Stimulated activated naive B cell treated with anti-CD40 and anti-IgM and Interleukin-4, amounts not matched to agents 10 μg/mL and 1 μg/mL and 100 μg/mL, for 72 hours (primary cell): ENCODE results near the gene PRUNE2.
A peak's percentile ranks its signal among the peaks of the same experiment; 100 is the strongest.

Source experiments
- ATAC-seq, 2 donors: fragments of 150-1000 bp; cut with Tn5 transposase; replicated peaks; 2 replicates each; pipeline ENCODE4 v1.10.0; 2021; ENCODE audit warnings: moderate library complexity in 1 of 2
- DNase-seq: peaks from one replicate; pipeline ENCODE4 v3.0.0; 2021
- H3K27ac Mint-ChIP-seq: one replicate; pipeline ENCODE4 v1.8.0; 2022; ENCODE audit warnings: mild to moderate bottlenecking, mixed read lengths
- H3K27me3 Mint-ChIP-seq, 2 donors: one replicate each; pipeline ENCODE4 v1.8.0; 2022; ENCODE audit warnings: mixed read lengths in 2 of 2
- H3K36me3 Mint-ChIP-seq, 2 donors: one replicate each; pipeline ENCODE4 v1.8.0; 2022; ENCODE audit warnings: mixed read lengths in 2 of 2, mild to moderate bottlenecking in 1 of 2
- H3K4me1 Mint-ChIP-seq, 2 donors: one replicate each; pipeline ENCODE4 v1.8.0; 2022; ENCODE audit warnings: mixed read lengths in 2 of 2, mild to moderate bottlenecking in 1 of 2
- H3K4me3 Mint-ChIP-seq, 2 donors: one replicate each; pipeline ENCODE4 v1.8.0; 2022; ENCODE audit warnings: mild to moderate bottlenecking in 2 of 2, mixed read lengths in 2 of 2, moderate library complexity in 1 of 2
- H3K9me3 Mint-ChIP-seq, 2 donors: one replicate each; pipeline ENCODE4 v1.8.0; 2022; ENCODE audit warnings: mixed read lengths in 2 of 2, mild to moderate bottlenecking in 1 of 2

Gene PRUNE2

GRCh38 chr9:76570826-76571225 lies 335.1 kb downstream of the PRUNE2 start:
- ATAC-seq (peak; percentile 1 to 12), DNase-seq (no peak)
- Mint-ChIP-seq H3K9me3 (peaks cover 0 to 8% of the 10 kb centered on the region in 2 donors), H3K4me3 (peak overlapping the region in 1 of 2 donors; percentile 81), H3K27ac (peak overlapping the region; percentile 59), H3K36me3 (peaks cover 23 to 34% of the 10 kb centered on the region in 2 donors), H3K27me3 (peaks cover 0 to 5% of the 10 kb centered on the region in 2 donors), H3K4me1 (peaks cover 34 to 75% of the 10 kb centered on the region in 2 donors)

- H3K4me3 Mint-ChIP-seq, result no peak overlapping the region
- no peak overlapping the region for H3K27ac Mint-ChIP-seq
- DNase-seq (no peak), ATAC-seq (no peak)
- H3K4me1 Mint-ChIP-seq, result peaks cover 22 to 73% of the 10 kb centered on the region in 2 donors
- H3K9me3 Mint-ChIP-seq, result peaks cover 0 to 8% of the 10 kb centered on the region in 2 donors
- no peaks in the 10 kb centered on the region for H3K27me3 Mint-ChIP-seq
- peaks cover 21 to 25% of the 10 kb centered on the region in 2 donors for H3K36me3 Mint-ChIP-seq
Observed at GRCh38 chr9:76567086-76567485, 338.8 kb downstream of the PRUNE2 start.

- no peak for ATAC-seq
- Mint-ChIP-seq H3K36me3 (peaks cover 10 to 12% of the 10 kb centered on the region in 2 donors), H3K27ac (peak overlapping the region; percentile 3), H3K4me1 (peaks cover 34 to 87% of the 10 kb centered on the region in 2 donors), H3K9me3 (peaks cover 0 to 2% of the 10 kb centered on the region in 2 donors), H3K4me3 (no peak overlapping the region), H3K27me3 (no peaks in the 10 kb centered on the region)
- no peak for DNase-seq
Observed at GRCh38 chr9:76564297-76564696, 341.6 kb downstream of the PRUNE2 start.

GRCh38 chr9:76562511-76562911 lies 343.4 kb downstream of the PRUNE2 start:
- Mint-ChIP-seq H3K9me3 (peaks cover 4 to 6% of the 10 kb centered on the region in 2 donors), H3K27me3 (no peaks in the 10 kb centered on the region), H3K36me3 (peaks cover 10 to 16% of the 10 kb centered on the region in 2 donors), H3K4me3 (peak overlapping the region; percentile 52 to 61), H3K27ac (peak overlapping the region; percentile 79), H3K4me1 (peaks cover 37 to 84% of the 10 kb centered on the region in 2 donors)
- peak; percentile 86 to 88 for ATAC-seq
- DNase-seq, result no peak

DNA sequence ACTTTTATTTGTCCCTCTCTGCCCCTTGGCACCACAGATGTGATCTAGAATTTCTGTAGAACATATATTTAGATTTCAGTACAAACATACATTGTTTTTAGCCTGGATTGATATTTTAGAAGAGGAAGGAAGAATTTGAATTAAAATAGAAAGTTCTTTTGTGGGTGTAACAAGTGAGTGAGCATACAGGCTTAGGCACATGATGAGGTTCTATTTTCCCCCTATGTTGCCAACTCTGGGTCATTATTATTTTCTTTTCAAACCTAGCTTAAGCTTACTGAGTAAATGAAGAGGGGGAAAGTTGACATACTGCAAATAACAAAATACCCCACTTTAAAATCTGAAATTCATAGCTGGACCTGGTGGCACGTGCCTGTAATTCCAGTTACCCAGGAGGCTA lies 344.0 kb downstream of the PRUNE2 start:
- peak overlapping the region; percentile 52 to 61 for H3K4me3 Mint-ChIP-seq
- ATAC-seq (peak; percentile 70 to 81), DNase-seq (no peak)
- H3K36me3 Mint-ChIP-seq, result peaks cover 11 to 16% of the 10 kb centered on the region in 2 donors
- peak overlapping the region; percentile 84 for H3K27ac Mint-ChIP-seq
- no peaks in the 10 kb centered on the region for H3K27me3 Mint-ChIP-seq
- H3K4me1 Mint-ChIP-seq, result peaks cover 37 to 82% of the 10 kb centered on the region in 2 donors
- peaks cover 4 to 6% of the 10 kb centered on the region in 2 donors for H3K9me3 Mint-ChIP-seq
